A673 (cell line): ENCODE results near the gene NOTCH4. TPM values are rescaled to one million over a fixed set of nuclear protein-coding genes. Genes with fewer than 3 reads are reported as not detected.
A peak's percentile ranks its signal among the peaks of the same experiment; 100 is the strongest.

Experiments used
- BruUV-seq: library from RNA; stranded (reverse); fragments of 400-500 nt; replicated peaks from 2 replicates; lab custom pipeline; 2021; lab: Mats Ljungman, UMichigan
- CTCF ChIA-PET: fragments of 300-600 bp; sonication (Branson Sonifier 250); formaldehyde crosslinking; loops from one replicate; lab custom pipeline; 2022; ENCODE audit warnings: antibody characterized with exemption; lab: Charles Lee
- POLR2A ChIA-PET: fragments of 300-600 bp; sonication (Branson Sonifier 250); formaldehyde crosslinking; loops from one replicate; lab custom pipeline; 2022; ENCODE audit warnings: antibody characterized with exemption; ENCODE audit not compliant: low non-redundant PET; lab: Charles Lee
- DNase-seq: peaks from one replicate; pipeline ENCODE4 v3.0.0-alpha.2; 2015; ENCODE audit warnings: low spot score
- H3K27ac ChIP-seq: fragments of 200-600 bp; sonication (generic); 2 replicates; pipeline ENCODE4 v1.5.1; 2016; ENCODE audit warnings: mixed run types, low read depth, mild to moderate bottlenecking, mixed read lengths, antibody characterized with exemption, low read length; ENCODE audit not compliant: poor library complexity, severe bottlenecking
- H3K27me3 ChIP-seq: fragments of 200-600 bp; sonication (generic); replicated peaks from 2 replicates; pipeline ENCODE4 v1.6.1; 2017; ENCODE audit warnings: mixed run types, low read depth, mild to moderate bottlenecking, mixed read lengths, antibody characterized with exemption, low read length; ENCODE audit not compliant: insufficient read depth, poor library complexity
- H3K36me3 ChIP-seq: fragments of 200-600 bp; sonication (generic); 2 replicates; pipeline ENCODE4 v1.6.1; 2016; ENCODE audit warnings: mixed run types, mild to moderate bottlenecking, mixed read lengths, antibody characterized with exemption, low read length; ENCODE audit not compliant: insufficient read depth, poor library complexity, severe bottlenecking
- H3K4me1 ChIP-seq: fragments of 200-600 bp; sonication (generic); 2 replicates; pipeline ENCODE4 v1.6.1; 2017; ENCODE audit warnings: mixed run types, mild to moderate bottlenecking, mixed read lengths, antibody characterized with exemption, low read length; ENCODE audit not compliant: insufficient read depth, poor library complexity, severe bottlenecking
- H3K4me3 ChIP-seq: fragments of 200-600 bp; sonication (generic); 2 replicates; pipeline ENCODE4 v1.5.1; 2016; ENCODE audit warnings: low read depth, mixed run types, mild to moderate bottlenecking, mixed read lengths, low read length; ENCODE audit not compliant: poor library complexity, severe bottlenecking
- H3K9me3 ChIP-seq: fragments of 200-600 bp; sonication (generic); 2 replicates; pipeline ENCODE4 v1.6.1; 2016; ENCODE audit warnings: mixed run types, low read depth, mild to moderate bottlenecking, mixed read lengths, antibody characterized with exemption, low read length; ENCODE audit not compliant: poor library complexity, severe bottlenecking
- EZH2 ChIP-seq: fragments of 200-600 bp; sonication (generic); IDR thresholded peaks from 2 replicates; pipeline ENCODE4 v1.6.1; 2017; ENCODE audit warnings: borderline replicate concordance, low read depth, mild to moderate bottlenecking, mixed read lengths, antibody characterized with exemption, low read length; ENCODE audit not compliant: poor library complexity, severe bottlenecking
- intact Hi-C: fragments of 100-400 bp; cut with micrococcal nuclease; formaldehyde crosslinking; loops from one replicate; pipeline ENCODE4 v1.10.0; 2022; ENCODE audit not compliant: unreplicated experiment
- total RNA-seq: library from RNA; stranded (reverse); gene quantifications from 2 replicates; pipeline ENCODE4 v1.2.3, GENCODE V29; 2021
- TF ChIP-seq, protein P1 (sequence below): fragments of 300-800, 200-600 bp; sonication (generic); conservative IDR thresholded peaks from 2 replicates; pipeline ENCODE4 v1.5.1; 2017; ENCODE audit warnings: low read depth, mild to moderate bottlenecking, antibody characterized with exemption, low read length, moderate library complexity, mixed read lengths

The NOTCH4 gene
- total RNA-seq, 1 experiment from 2014 or later, result 2.4 TPM

GRCh38 chr6:32171234-32171633, 52.6 kb downstream of the NOTCH4 start:
- POLR2A ChIA-PET, result interaction anchor here (0.6 kb wide), 1 partner anchor 48 kb away, joined by 3 read pairs; no protein-coding TSS in a partner anchor
- no TSS peak for BruUV-seq
- no peak for DNase-seq
- no peak for TF ChIP-seq EZH2
- TF ChIP-seq, protein P1, sequence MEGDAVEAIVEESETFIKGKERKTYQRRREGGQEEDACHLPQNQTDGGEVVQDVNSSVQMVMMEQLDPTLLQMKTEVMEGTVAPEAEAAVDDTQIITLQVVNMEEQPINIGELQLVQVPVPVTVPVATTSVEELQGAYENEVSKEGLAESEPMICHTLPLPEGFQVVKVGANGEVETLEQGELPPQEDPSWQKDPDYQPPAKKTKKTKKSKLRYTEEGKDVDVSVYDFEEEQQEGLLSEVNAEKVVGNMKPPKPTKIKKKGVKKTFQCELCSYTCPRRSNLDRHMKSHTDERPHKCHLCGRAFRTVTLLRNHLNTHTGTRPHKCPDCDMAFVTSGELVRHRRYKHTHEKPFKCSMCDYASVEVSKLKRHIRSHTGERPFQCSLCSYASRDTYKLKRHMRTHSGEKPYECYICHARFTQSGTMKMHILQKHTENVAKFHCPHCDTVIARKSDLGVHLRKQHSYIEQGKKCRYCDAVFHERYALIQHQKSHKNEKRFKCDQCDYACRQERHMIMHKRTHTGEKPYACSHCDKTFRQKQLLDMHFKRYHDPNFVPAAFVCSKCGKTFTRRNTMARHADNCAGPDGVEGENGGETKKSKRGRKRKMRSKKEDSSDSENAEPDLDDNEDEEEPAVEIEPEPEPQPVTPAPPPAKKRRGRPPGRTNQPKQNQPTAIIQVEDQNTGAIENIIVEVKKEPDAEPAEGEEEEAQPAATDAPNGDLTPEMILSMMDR, result no peak
- no peaks in the 10 kb centered on the region for H3K27me3 ChIP-seq
- no peaks in the 10 kb centered on the region for H3K9me3 ChIP-seq
- peaks cover 7% of the 10 kb centered on the region for H3K4me1 ChIP-seq
- CTCF ChIA-PET, result no interaction called here
- peaks cover 45% of the 10 kb centered on the region for H3K36me3 ChIP-seq
- H3K4me3 ChIP-seq, result no peak overlapping the region
- H3K27ac ChIP-seq, result no peak overlapping the region
- intact Hi-C loops, result no loop called here

DNA sequence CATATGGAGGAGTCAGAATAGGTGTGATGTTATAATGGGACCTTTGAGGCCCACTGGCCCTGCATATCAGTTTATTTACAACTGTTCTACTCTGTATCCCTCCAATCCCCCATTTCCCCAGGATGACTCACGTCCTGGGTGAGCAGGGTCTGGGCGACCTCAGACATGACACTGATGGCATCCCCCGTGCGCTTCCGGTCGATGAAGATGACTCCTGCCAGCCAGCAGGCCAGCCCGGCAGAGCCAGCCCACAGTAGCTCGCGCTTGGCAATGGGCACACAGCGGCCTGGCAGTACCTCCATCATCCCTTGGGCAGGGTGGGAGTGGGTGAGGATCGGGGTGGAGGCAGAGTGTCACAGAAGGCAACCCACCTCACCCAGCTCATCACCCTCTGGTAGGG, 53.6 kb downstream of the NOTCH4 start:
- Histone ChIP-seq H3K9me3 (no peaks in the 10 kb centered on the region), H3K4me3 (no peak overlapping the region), H3K4me1 (peaks cover 6% of the 10 kb centered on the region), H3K27me3 (no peaks in the 10 kb centered on the region), H3K36me3 (peaks cover 47% of the 10 kb centered on the region), H3K27ac (no peak overlapping the region)
- POLR2A ChIA-PET, result interaction anchor here (0.6 kb wide), 1 partner anchor 47 kb away, joined by 3 read pairs; no protein-coding TSS in a partner anchor
- intact Hi-C loops, result no loop called here
- CTCF ChIA-PET, result no interaction called here
- no TSS peak for BruUV-seq
- DNase-seq, result no peak
- TF ChIP-seq EZH2, result no peak
- TF ChIP-seq, protein P1, result no peak

GRCh38 chr6:32168807-32169591, 54.9 kb downstream of the NOTCH4 start:
- Histone ChIP-seq H3K9me3 (no peaks in the 10 kb centered on the region), H3K4me3 (no peak overlapping the region), H3K27ac (no peak overlapping the region), H3K27me3 (no peaks in the 10 kb centered on the region), H3K36me3 (peaks cover 47% of the 10 kb centered on the region), H3K4me1 (peaks cover 7% of the 10 kb centered on the region)
- TF ChIP-seq, protein P1, result 0 out of 2 replicates have a peak, but pooled peaks have one; percentile 9
- no peak for TF ChIP-seq EZH2
- CTCF ChIA-PET, result no interaction called here
- intact Hi-C loops, result no loop called here
- POLR2A ChIA-PET, result no interaction called here
- no TSS peak for BruUV-seq
- DNase-seq, result no peak
